ENCODE results near the gene HS3ST3B1.

Gene HS3ST3B1

GRCh38 chr17:14318109-14318917, 17.4 kb downstream of the HS3ST3B1 start:
- TF ChIP-seq, protein P1, sequence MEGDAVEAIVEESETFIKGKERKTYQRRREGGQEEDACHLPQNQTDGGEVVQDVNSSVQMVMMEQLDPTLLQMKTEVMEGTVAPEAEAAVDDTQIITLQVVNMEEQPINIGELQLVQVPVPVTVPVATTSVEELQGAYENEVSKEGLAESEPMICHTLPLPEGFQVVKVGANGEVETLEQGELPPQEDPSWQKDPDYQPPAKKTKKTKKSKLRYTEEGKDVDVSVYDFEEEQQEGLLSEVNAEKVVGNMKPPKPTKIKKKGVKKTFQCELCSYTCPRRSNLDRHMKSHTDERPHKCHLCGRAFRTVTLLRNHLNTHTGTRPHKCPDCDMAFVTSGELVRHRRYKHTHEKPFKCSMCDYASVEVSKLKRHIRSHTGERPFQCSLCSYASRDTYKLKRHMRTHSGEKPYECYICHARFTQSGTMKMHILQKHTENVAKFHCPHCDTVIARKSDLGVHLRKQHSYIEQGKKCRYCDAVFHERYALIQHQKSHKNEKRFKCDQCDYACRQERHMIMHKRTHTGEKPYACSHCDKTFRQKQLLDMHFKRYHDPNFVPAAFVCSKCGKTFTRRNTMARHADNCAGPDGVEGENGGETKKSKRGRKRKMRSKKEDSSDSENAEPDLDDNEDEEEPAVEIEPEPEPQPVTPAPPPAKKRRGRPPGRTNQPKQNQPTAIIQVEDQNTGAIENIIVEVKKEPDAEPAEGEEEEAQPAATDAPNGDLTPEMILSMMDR (IDR thresholded peaks at IDR 0.05) = no peak

GRCh38 chr17:14318918-14319205, 18.0 kb downstream of the HS3ST3B1 start:
- TF ChIP-seq, protein P1 (IDR thresholded peaks at IDR 0.05) = no peak

DNA sequence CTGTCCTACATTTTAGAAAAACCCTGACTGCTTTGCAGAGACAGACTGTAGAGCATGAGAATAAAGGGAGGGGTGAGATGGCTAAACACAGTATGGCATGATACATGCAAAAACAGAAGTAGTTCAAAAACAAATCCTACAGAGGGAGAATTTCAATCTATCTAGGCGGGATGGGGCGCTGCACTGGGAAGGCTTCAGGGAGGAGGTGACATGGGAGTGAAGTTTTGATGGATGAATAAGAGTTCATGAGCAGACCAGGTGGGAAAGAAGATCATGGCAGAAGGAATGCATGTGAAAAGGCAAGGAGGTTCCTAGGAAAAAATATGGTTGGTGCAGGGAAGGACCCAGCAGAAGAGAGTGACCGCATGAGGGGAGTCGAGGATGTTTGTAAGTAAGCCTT, 19.2 kb downstream of the HS3ST3B1 start:
- TF ChIP-seq, protein P1 (IDR thresholded peaks at IDR 0.05) = no peak

GRCh38 chr17:14320734-14321475, 20.0 kb downstream of the HS3ST3B1 start:
- TF ChIP-seq, protein P1 (IDR thresholded peaks at IDR 0.05) = no peak

- TF ChIP-seq, protein P1 (IDR thresholded peaks at IDR 0.05) = no peak
Observed at GRCh38 chr17:14321476-14321949, 20.6 kb downstream of the HS3ST3B1 start.

- TF ChIP-seq, protein P1 (IDR thresholded peaks at IDR 0.05) = no peak
Observed at GRCh38 chr17:14321980-14322776, 21.3 kb downstream of the HS3ST3B1 start.

- TF ChIP-seq, protein P1 (IDR thresholded peaks at IDR 0.05) = no peak
Observed at GRCh38 chr17:14323522-14323981, 22.7 kb downstream of the HS3ST3B1 start.
